Dedifferentiated amniotic fluid mesenchymal stem cell (primary cell): ENCODE data around the gene GATA3.

ENCODE experiments used
- DNase-seq: peaks from one replicate; pipeline ENCODE4 v3.0.0-alpha.2; 2016; ENCODE audit errors: extremely low spot score

The GATA3 gene

DNA sequence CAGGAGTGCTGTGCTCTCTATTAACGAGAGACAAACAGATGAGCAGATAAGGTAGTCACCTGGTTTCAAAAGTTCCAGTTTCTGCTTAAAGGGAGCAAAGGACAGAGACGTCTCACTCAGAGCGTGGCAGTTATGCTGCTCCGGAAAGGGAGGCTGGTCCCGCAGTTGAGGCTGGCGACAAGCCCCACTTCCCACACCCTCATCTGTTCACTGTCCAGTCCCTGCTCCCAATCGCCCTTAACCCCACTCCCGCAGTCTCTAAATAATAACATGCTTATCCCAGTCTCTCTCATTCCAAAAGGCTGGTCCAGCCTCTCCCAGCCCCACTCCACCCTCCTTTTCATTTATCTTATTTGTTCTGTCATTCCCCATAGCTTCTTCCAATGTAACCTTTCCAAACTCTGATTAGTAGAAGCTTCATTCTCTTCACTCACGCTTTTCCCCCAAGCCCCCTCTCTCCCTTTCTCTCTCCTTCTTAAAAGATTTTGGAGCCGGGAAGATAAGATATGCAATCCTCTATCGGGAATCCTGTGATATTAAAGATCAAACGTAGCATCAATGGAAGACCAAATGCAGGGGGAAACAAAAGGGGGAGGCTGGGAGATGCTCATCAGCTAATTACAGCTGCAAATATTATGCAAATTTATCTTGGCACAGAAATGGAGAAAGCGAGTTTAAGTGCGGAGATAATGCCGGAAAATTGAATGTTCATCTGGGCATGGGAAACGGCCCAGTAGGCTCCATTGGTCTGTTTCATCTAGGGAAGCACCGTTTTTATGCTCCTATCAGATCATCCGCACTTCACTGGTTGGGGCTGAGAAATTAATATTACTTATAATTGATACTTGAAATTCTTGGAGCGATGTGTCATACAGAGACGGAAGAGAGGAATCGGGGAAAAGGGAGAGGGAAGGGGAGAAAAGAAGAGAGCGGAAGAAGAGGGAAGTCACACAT is 16.3 kb upstream of the GATA3 start:
- no peak for DNase-seq

DNA sequence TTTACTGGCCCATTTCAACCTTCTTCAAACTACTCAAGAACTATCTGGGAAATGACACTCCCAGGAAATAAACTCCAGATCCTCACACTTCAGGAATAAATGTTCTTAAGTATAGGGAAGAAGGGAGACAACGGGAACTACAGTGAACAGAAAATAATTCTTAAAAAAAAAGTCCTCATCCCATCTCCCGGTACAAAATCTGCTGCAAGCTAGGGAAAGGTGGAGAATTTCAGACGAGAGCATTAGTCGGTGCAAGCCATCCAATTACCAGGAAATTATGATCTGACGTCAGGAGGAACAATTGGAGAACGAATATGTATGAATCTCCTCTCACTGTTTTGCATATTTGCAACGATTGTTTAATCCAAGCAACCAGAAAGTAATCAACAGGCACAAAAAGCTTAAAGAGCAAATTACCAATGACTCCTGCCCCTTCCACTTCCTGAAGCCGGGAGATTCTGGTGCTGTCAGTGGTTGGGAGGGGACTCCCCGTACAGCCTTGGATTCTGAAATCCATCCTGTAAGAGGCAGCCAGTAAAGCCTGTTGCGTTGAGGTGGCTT is 15.1 kb upstream of the GATA3 start:
- DNase-seq: no peak

GRCh38 chr10:8040651-8041050 is 13.8 kb upstream of the GATA3 start:
- DNase-seq: no peak

GRCh38 chr10:8041284-8041991 is 13.1 kb upstream of the GATA3 start:
- DNase-seq: no peak

GRCh38 chr10:8041992-8042720 is 12.3 kb upstream of the GATA3 start:
- no peak for DNase-seq

GRCh38 chr10:8042721-8043568 is 11.5 kb upstream of the GATA3 start:
- DNase-seq: no peak

DNA sequence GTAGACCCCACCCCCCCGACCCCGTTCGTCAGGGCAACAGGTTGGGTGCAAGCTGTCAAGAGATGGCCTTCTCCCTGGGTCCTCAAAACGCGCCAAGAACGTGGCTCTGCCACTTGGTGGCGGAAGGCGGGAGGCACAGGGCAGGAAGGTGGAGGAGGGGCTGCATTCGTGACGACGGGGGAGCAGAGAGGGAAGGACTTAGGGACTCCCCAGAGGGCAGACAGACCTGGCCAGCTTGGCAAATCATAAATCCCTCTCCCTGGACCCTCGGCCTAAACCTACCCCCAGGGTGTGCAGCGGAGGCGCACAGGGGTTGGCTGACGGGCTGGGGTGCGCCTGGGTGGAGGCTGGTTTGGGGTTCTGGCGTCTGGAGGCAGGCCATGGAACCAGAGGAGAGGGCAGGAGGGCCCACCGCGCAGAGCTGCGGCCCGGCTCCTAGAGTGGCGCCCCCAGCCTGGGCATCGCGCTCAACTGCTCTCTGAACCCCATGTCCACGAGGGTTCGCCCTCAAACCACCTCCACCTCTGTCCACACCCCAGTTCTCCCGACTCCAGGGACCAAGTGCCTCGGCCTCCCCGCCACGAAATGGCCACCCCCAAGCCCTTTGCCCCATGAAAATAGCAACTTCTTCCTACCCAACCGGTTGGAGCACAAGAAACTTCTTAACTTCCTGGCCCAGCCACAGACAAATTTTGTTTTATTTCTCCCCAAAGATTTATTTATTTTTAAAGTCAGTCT is 10.8 kb upstream of the GATA3 start:
- DNase-seq: no peak

- DNase-seq: no peak
Measured at GRCh38 chr10:8044331-8044907, 10.1 kb upstream of the GATA3 start.

- DNase-seq: no peak
Measured at GRCh38 chr10:8044908-8045725, 9.4 kb upstream of the GATA3 start.

- DNase-seq: no peak
Measured at GRCh38 chr10:8045726-8046494, 8.6 kb upstream of the GATA3 start.

- DNase-seq: no peak
Measured at GRCh38 chr10:8047452-8048280, 6.8 kb upstream of the GATA3 start.

DNA sequence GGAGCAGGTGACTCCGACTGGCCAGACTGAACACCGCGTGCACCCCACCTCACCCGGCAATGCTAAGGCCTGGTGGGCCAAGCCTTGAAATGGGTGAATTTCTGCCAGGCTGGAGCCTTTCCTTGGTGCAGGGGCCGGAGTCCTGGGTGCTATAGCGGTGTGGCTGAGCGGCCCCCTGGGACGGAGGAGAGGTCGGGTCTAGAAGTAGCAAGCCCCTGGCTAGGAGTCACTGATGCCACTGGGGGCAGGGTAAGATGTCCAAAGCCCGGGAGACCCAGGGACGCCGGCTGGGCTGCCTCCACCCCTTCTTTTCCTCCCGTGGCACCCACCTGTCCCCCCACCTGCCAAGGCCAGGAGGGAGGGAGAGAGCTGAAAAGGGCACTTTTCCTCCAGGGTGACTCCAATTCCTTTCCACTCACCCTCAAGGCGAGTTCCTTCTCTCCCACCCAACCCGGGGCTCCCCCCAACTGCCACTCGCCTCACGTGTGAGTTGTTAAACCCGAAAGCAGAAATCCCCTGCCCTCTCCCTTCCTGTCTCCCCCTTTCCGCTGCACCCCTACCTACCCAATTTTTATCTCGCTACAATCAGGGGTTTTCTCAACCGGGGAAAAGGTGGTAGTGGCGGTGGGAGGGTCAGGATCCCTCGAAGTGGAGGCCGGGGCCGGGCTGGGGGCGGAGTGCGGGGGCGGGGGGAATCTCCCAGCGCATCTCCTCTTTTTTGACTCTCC is 6.0 kb upstream of the GATA3 start:
- DNase-seq: no peak

DNA sequence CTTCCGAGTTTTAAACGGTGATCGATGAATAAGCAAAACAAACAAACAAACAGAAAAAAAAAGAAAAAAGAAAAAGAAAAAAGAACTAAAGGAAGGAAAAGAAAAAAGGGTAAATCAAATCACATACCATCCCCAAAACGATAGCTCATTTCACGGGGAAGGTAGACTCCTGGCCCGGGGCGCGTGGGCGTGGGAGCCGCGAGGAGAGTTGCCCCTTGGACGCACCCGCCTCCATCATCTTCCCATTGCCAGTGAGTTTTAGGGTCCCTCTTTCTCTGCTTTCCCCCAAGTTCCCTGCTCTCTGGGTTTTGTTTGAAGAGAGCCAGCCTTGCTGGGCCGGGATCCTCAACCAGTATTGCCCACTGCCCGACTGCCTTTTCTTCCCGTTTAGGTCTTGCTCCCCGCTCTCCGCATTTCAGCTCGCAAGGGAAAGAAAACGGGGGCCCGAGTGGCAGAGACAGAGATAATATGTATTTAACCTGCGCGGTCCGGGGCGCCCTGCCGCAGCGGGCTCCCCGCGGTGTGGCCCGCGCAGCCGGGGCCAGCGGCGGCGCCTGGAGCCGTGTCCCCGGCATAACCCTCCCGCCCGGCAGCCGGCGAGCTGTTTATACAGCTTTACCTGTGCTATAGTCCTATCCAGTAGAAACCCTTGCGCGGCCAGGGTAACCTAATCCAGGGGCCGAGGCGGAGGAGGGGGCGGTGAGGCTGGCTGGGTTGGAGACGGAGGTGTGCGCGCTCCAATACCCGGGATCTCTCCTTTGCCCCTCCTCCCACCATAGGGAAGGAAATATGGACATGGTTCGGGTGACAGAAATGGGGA is 5.2 kb upstream of the GATA3 start:
- no peak for DNase-seq

GRCh38 chr10:8049865-8050555 is 4.5 kb upstream of the GATA3 start:
- no peak for DNase-seq

DNA sequence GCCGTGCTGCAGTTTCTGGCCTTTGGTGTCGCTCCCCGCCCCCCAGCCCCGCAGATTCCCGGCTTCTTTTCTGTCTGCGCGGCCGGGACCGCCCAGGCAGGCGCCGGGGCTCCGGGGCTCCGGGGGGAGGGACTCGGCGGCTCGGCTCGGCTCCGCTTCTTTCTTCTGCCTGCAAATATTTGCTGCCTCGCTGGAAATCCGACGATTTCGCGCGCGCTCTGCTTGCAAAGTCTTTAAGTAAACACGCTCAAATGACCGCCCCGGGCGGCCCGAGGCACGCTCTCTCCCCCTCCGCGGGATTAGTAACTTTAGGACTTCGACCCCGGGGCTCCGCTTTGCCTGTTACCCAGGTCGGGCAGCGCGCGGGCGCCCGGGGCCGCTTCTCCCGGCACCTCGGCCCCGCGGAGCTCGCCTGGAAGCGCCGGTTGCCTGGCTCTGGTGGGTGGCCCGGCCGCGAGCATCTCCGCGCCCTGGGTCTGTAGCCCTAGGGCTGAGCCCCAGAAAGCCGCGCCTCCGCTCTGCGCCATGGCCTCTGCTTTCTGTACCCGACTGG is 3.9 kb upstream of the GATA3 start:
- no peak for DNase-seq
